ENCODE data around the gene PTGES.

- TF ChIP-seq EZH2phosphoT487 (IDR thresholded peaks at IDR 0.05; ENCODE audit: borderline replicate concordance, low read depth) (no peak), GABPA (IDR thresholded peaks at IDR 0.05; ENCODE audit: low read depth) (no peak), RCOR1 (IDR thresholded peaks at IDR 0.05; ENCODE audit: low read length) (no peak), EP300 (IDR thresholded peaks at IDR 0.05; ENCODE audit: borderline replicate concordance in 1 of 2, low read depth in 1 of 2, low read length in 1 of 2) (no peak), JUND (IDR thresholded peaks at IDR 0.05) (no peak)
- TF ChIP-seq, protein P1, sequence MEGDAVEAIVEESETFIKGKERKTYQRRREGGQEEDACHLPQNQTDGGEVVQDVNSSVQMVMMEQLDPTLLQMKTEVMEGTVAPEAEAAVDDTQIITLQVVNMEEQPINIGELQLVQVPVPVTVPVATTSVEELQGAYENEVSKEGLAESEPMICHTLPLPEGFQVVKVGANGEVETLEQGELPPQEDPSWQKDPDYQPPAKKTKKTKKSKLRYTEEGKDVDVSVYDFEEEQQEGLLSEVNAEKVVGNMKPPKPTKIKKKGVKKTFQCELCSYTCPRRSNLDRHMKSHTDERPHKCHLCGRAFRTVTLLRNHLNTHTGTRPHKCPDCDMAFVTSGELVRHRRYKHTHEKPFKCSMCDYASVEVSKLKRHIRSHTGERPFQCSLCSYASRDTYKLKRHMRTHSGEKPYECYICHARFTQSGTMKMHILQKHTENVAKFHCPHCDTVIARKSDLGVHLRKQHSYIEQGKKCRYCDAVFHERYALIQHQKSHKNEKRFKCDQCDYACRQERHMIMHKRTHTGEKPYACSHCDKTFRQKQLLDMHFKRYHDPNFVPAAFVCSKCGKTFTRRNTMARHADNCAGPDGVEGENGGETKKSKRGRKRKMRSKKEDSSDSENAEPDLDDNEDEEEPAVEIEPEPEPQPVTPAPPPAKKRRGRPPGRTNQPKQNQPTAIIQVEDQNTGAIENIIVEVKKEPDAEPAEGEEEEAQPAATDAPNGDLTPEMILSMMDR (IDR thresholded peaks at IDR 0.05) = no peak
Observed at GRCh38 chr9:129709438-129710168, 43.2 kb downstream of the PTGES start.

All from SK-N-SH (cell line).